ENCODE measurements around the gene ORM1.
A peak's percentile ranks its signal among the peaks of the same experiment; 100 is the strongest.

Gene ORM1

GRCh38 chr9:114290561-114290986, 32.3 kb upstream of the ORM1 start:
- ChIA-PET POLR2A (interaction anchor here (0.6 to 1.4 kb wide), 3 partner anchors 135 to 450 kb away, joined by 3 to 9 read pairs (median 3); partner anchors contain the start of gene COL27A1), CTCF (interaction anchor here (0.5 to 8.5 kb wide), 55 partner anchors 9 to 615 kb away, joined by 3 to 225 read pairs (median 4); partner anchors contain the start of genes AMBP, COL27A1 and KIF12)
- TF ChIP-seq ZFP41 (tag by site-specific recombination; IDR thresholded peaks at IDR 0.05; ENCODE audit: borderline replicate concordance) (no peak), ZNF548 (tag by site-specific recombination; IDR thresholded peaks at IDR 0.05) (no peak), ZBTB44 (tag by site-specific recombination; IDR thresholded peaks at IDR 0.05) (no peak), ZNF777 (tag by site-specific recombination; IDR thresholded peaks at IDR 0.05; ENCODE audit: borderline replicate concordance) (no peak), ZNF76 (tag by site-specific recombination; IDR thresholded peaks at IDR 0.05; ENCODE audit: borderline replicate concordance, low read depth) (no peak), ZNF302 (tag by site-specific recombination; IDR thresholded peaks at IDR 0.05; ENCODE audit: low read depth) (no peak), ZNF148 (tag by site-specific recombination; IDR thresholded peaks at IDR 0.05; ENCODE audit: borderline replicate concordance) (no peak), ZBTB7A (tag by site-specific recombination; IDR thresholded peaks at IDR 0.05; ENCODE audit: low read depth) (no peak), ZNF404 (tag by site-specific recombination; IDR thresholded peaks at IDR 0.05) (no peak), ZNF248 (tag by site-specific recombination; IDR thresholded peaks at IDR 0.05) (no peak), SCRT1 (tag by site-specific recombination; IDR thresholded peaks at IDR 0.05; ENCODE audit: borderline replicate concordance) (no peak), ZFP3 (tag by site-specific recombination; IDR thresholded peaks at IDR 0.05; ENCODE audit: low read depth) (no peak), ZNF24 (tag by site-specific recombination; IDR thresholded peaks at IDR 0.05) (no peak), ZNF792 (tag by site-specific recombination; IDR thresholded peaks at IDR 0.05) (no peak), ZNF580 (tag by site-specific recombination; IDR thresholded peaks at IDR 0.05) (no peak), ZNF426 (tag by site-specific recombination; IDR thresholded peaks at IDR 0.05) (no peak), ZNF423 (tag by site-specific recombination; IDR thresholded peaks at IDR 0.05) (no peak)
- Histone ChIP-seq H3K27ac (ENCODE audit: extremely low read depth, low read depth, low read length) (no peak overlapping the region), H3K4me3 (ENCODE audit: low read depth, low read length) (no peak overlapping the region), H3K9me3 (ENCODE audit: control insufficient read depth, insufficient read depth, low read depth, low read length) (no peaks in the 10 kb centered on the region), H3K4me1 (ENCODE audit: control insufficient read depth, insufficient read depth, low read length) (no peaks in the 10 kb centered on the region), H3K36me3 (ENCODE audit: control insufficient read depth in 2 of 2, insufficient read depth in 1 of 2, low read length in 2 of 2) (peaks cover 0 to 13% of the 10 kb centered on the region in 2 experiments; a peak in 2 of 3 replicates)

GRCh38 chr9:114291064-114291474, 31.8 kb upstream of the ORM1 start:
- peaks cover 0 to 13% of the 10 kb centered on the region in 2 experiments; a peak in 2 of 3 replicates for H3K36me3 ChIP-seq (ENCODE audit: control insufficient read depth in 2 of 2, insufficient read depth in 1 of 2, low read length in 2 of 2)
- H3K4me3 ChIP-seq (ENCODE audit: low read depth, low read length), result no peak overlapping the region
- no peak overlapping the region for H3K27ac ChIP-seq (ENCODE audit: extremely low read depth, low read depth, low read length)
- CTCF ChIA-PET, result interaction anchor here (0.5 to 8.5 kb wide), 67 partner anchors 9 to 657 kb away, joined by 3 to 225 read pairs (median 4); partner anchors contain the start of genes AMBP, COL27A1 and KIF12
- no peaks in the 10 kb centered on the region for H3K9me3 ChIP-seq (ENCODE audit: control insufficient read depth, insufficient read depth, low read depth, low read length)
- POLR2A ChIA-PET, result interaction anchor here (1.0 to 1.4 kb wide), 3 partner anchors 136 to 183 kb away, joined by 3 to 9 read pairs (median 3); partner anchors contain the start of gene COL27A1
- H3K4me1 ChIP-seq (ENCODE audit: control insufficient read depth, insufficient read depth, low read length), result no peaks in the 10 kb centered on the region
- TF ChIP-seq CTCF (tag by site-specific recombination; IDR thresholded peaks at IDR 0.05) (peak; percentile 49; the same call in 1 of the 2 replicates), GLIS1 (tag by site-specific recombination; IDR thresholded peaks at IDR 0.05) (no peak), SP2 (tag by site-specific recombination; IDR thresholded peaks at IDR 0.05) (no peak), ZNF510 (tag by site-specific recombination; IDR thresholded peaks at IDR 0.05; ENCODE audit: insufficient replicate concordance) (no peak), ZBTB10 (tag by site-specific recombination; IDR thresholded peaks at IDR 0.05) (no peak), ZNF10 (tag by site-specific recombination; IDR thresholded peaks at IDR 0.05) (no peak), IKZF3 (tag by site-specific recombination; IDR thresholded peaks at IDR 0.05) (0 out of 2 replicates have a peak, but pooled peaks have one; percentile 20), ZNF792 (tag by site-specific recombination; IDR thresholded peaks at IDR 0.05) (no peak)

All from HEK293 (cell line).